ENCODE measurements around the gene PRSS36.

DNA sequence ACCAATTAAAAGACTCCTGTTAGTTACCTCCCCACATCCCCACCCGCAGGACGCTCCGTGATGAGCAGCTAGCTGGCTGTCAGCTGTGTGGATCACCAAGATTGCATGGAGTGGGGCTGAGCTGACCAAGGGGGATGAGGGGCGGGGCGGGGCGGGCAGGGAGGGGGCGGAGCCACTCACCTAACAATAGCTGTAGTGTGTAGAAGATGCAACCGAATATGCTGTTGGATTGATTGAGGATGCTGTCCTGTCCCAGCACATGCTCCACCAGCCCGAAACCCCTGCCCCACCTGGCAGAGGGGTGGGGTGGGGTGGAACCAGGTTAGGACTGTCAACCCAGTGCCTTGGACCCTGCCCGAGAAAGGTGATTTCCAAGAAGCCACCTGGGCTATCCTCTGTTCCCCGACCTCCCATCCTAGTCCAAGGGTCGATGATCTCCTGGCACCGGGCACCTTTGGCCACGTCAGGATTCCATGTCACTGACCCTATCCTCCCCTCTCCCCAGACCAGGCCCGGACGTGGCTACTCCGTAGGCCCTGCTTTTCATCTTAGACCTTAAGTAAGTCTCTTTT, 56.6 kb downstream of the PRSS36 start:
- TF ChIP-seq, protein P1, sequence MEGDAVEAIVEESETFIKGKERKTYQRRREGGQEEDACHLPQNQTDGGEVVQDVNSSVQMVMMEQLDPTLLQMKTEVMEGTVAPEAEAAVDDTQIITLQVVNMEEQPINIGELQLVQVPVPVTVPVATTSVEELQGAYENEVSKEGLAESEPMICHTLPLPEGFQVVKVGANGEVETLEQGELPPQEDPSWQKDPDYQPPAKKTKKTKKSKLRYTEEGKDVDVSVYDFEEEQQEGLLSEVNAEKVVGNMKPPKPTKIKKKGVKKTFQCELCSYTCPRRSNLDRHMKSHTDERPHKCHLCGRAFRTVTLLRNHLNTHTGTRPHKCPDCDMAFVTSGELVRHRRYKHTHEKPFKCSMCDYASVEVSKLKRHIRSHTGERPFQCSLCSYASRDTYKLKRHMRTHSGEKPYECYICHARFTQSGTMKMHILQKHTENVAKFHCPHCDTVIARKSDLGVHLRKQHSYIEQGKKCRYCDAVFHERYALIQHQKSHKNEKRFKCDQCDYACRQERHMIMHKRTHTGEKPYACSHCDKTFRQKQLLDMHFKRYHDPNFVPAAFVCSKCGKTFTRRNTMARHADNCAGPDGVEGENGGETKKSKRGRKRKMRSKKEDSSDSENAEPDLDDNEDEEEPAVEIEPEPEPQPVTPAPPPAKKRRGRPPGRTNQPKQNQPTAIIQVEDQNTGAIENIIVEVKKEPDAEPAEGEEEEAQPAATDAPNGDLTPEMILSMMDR (IDR thresholded peaks at IDR 0.05) = no peak
- TF ChIP-seq POLR2A (IDR thresholded peaks at IDR 0.05) = no peak
